ENCODE data around the gene DTYMK.
"Not testable (repeated sequence)": the region's sequence is repeated elsewhere in the genome, so short reads cannot be mapped to it uniquely, and the experiment has no call there.

Gene DTYMK

GRCh38 chr2:241671457-241672240, 15.0 kb downstream of the DTYMK start:
- DNase-seq, result no peak

- DNase-seq, result no peak
Measured at GRCh38 chr2:241670333-241671110, 16.1 kb downstream of the DTYMK start.

GRCh38 chr2:241668839-241669238, 17.8 kb downstream of the DTYMK start:
- no peak for DNase-seq

GRCh38 chr2:241668354-241668753, 18.3 kb downstream of the DTYMK start:
- no peak for DNase-seq

- no peak for DNase-seq
Measured at GRCh38 chr2:241666627-241667400, 19.8 kb downstream of the DTYMK start.

GRCh38 chr2:241665731-241666440, 20.7 kb downstream of the DTYMK start:
- no peak for DNase-seq

GRCh38 chr2:241662731-241663130, 23.9 kb downstream of the DTYMK start:
- DNase-seq, result not testable (repeated sequence)

GRCh38 chr2:241660593-241661213, 25.9 kb downstream of the DTYMK start:
- no peak for DNase-seq

- peak; percentile 20 to 34 for DNase-seq
Measured at GRCh38 chr2:241659150-241659739, 27.4 kb downstream of the DTYMK start.

GRCh38 chr2:241658296-241658695, 28.3 kb downstream of the DTYMK start:
- no peak for DNase-seq

- no peak for DNase-seq
Measured at GRCh38 chr2:241657786-241658254, 28.8 kb downstream of the DTYMK start.

- no peak for DNase-seq
Measured at GRCh38 chr2:241656190-241656741, 30.3 kb downstream of the DTYMK start.

- no peak for DNase-seq
Measured at GRCh38 chr2:241655516-241656189, 31.0 kb downstream of the DTYMK start.

- DNase-seq, result no peak
Measured at GRCh38 chr2:241654551-241654950, 32.1 kb downstream of the DTYMK start.

- DNase-seq, result no peak
Measured at GRCh38 chr2:241653210-241653750, 33.3 kb downstream of the DTYMK start.

GRCh38 chr2:241652722-241653121, 33.9 kb downstream of the DTYMK start:
- no peak for DNase-seq

- DNase-seq, result no peak
Measured at GRCh38 chr2:241652142-241652541, 34.5 kb downstream of the DTYMK start.

GRCh38 chr2:241649927-241650326, 36.7 kb downstream of the DTYMK start:
- DNase-seq, result no peak

GRCh38 chr2:241649404-241649803, 37.2 kb downstream of the DTYMK start:
- DNase-seq, result no peak

- no peak for DNase-seq
Measured at GRCh38 chr2:241648453-241648852, 38.2 kb downstream of the DTYMK start.

All from NCI-H1930 (cell line).